IMR-90 (cell line): Measurements from ENCODE around the gene RDH12. TPM values are rescaled to one million over a fixed set of nuclear protein-coding genes. Genes with fewer than 3 reads are reported as not detected.

Source experiments
- ATAC-seq: fragments of 200-7000 bp; cut with Tn5 transposase; 2 replicates; pipeline ENCODE4 v1.9.1; 2020; ENCODE audit warnings: low read depth, mild to moderate bottlenecking, moderate library complexity
- BruUV-seq: library from RNA; stranded (reverse); fragments of 400-500 nt; replicated peaks from 2 replicates; lab custom pipeline; 2021; lab: Mats Ljungman, UMichigan
- CTCF ChIA-PET: fragments of 300-600 bp; formaldehyde crosslinking; extraction: SDS; loops from one replicate; lab custom pipeline; 2021; ENCODE audit warnings: antibody characterized with exemption; lab: Yijun Ruan, JAX
- POLR2A ChIA-PET: fragments of 300-600 bp; sonication (Branson Sonifier 250); formaldehyde crosslinking; loops from one replicate; lab custom pipeline; 2022; ENCODE audit warnings: antibody characterized with exemption; ENCODE audit not compliant: unreplicated experiment; lab: Charles Lee
- DNase-seq: peaks from one replicate; pipeline ENCODE4 v3.0.0; 2013
- H2AFZ ChIP-seq: replicated peaks from 2 replicates; pipeline ENCODE3; 2013; ENCODE audit warnings: low read length, mild to moderate bottlenecking; ENCODE audit not compliant: poor library complexity
- H2AK5ac ChIP-seq: 2 replicates; pipeline ENCODE4 v1.6.1; 2013; ENCODE audit warnings: low read depth, low read length, inconsistent platforms
- H2AK9ac ChIP-seq: replicated peaks from 2 replicates; pipeline ENCODE3; 2013; ENCODE audit warnings: mild to moderate bottlenecking, low read depth, low read length, moderate library complexity; ENCODE audit not compliant: poor library complexity
- H2BK120ac ChIP-seq: 2 replicates; pipeline ENCODE4 v1.6.1; 2013; ENCODE audit warnings: low read depth, low read length, inconsistent platforms
- H2BK15ac ChIP-seq: 3 replicates; pipeline ENCODE4 v1.6.1; 2013; ENCODE audit warnings: low read depth, low read length, inconsistent platforms
- H2BK20ac ChIP-seq: 2 replicates; pipeline ENCODE4 v1.6.1; 2013; ENCODE audit warnings: low read depth, mild to moderate bottlenecking, inconsistent platforms, low read length, moderate library complexity
- H2BK5ac ChIP-seq: 2 replicates; pipeline ENCODE4 v1.6.1; 2013; ENCODE audit warnings: mild to moderate bottlenecking, low read depth, low read length, inconsistent platforms; ENCODE audit not compliant: poor library complexity, severe bottlenecking
- H3K14ac ChIP-seq: replicated peaks from 2 replicates; pipeline ENCODE4 v1.6.1; 2013; ENCODE audit warnings: low read depth, low read length, inconsistent platforms
- H3K18ac ChIP-seq: 2 replicates; pipeline ENCODE4 v1.6.1; 2013; ENCODE audit warnings: low read depth, low read length, control low read depth
- H3K23ac ChIP-seq: 2 replicates; pipeline ENCODE4 v1.6.1; 2013; ENCODE audit warnings: low read depth, low read length, inconsistent platforms
- H3K27ac ChIP-seq: 2 replicates; pipeline ENCODE4 v1.5.1; 2013; ENCODE audit warnings: mild to moderate bottlenecking, control low read depth, low read length; ENCODE audit not compliant: insufficient read depth
- H3K27me3 ChIP-seq: 2 replicates; pipeline ENCODE4 v1.6.1; 2013; ENCODE audit warnings: low read length; ENCODE audit not compliant: control insufficient read depth, insufficient read depth
- H3K36me3 ChIP-seq: 2 replicates; pipeline ENCODE4 v1.6.1; 2013; ENCODE audit warnings: low read length, mixed read lengths; ENCODE audit not compliant: control insufficient read depth, insufficient read depth
- H3K4ac ChIP-seq: 2 replicates; pipeline ENCODE4 v1.6.1; 2013; ENCODE audit warnings: low read depth, low read length, inconsistent platforms
- H3K4me1 ChIP-seq: 2 replicates; pipeline ENCODE4 v1.6.1; 2013; ENCODE audit warnings: low read length, mixed read lengths; ENCODE audit not compliant: control insufficient read depth, insufficient read depth
- H3K4me2 ChIP-seq: 2 replicates; pipeline ENCODE4 v1.6.1; 2013; ENCODE audit warnings: low read depth, mild to moderate bottlenecking, control low read depth, low read length, moderate library complexity
- H3K4me3 ChIP-seq: 2 replicates; pipeline ENCODE4 v1.5.1; 2013; ENCODE audit warnings: low read depth, mild to moderate bottlenecking, control low read depth, low read length, moderate library complexity; ENCODE audit not compliant: insufficient read depth
- H3K56ac ChIP-seq: 2 replicates; pipeline ENCODE4 v1.6.1; 2013; ENCODE audit warnings: low read length, inconsistent platforms; ENCODE audit not compliant: insufficient read depth; ENCODE audit errors: extremely low read depth
- H3K79me1 ChIP-seq, 2 experiments: 2 replicates each; pipeline ENCODE4 v1.6.1; 2013; ENCODE audit warnings: low read length in 2 of 2, inconsistent platforms in 1 of 2, low read depth in 1 of 2
- H3K9ac ChIP-seq: 2 replicates; pipeline ENCODE4 v1.6.1; 2013; ENCODE audit warnings: low read depth, low read length, control low read depth
- H3K9me1 ChIP-seq: 2 replicates; pipeline ENCODE4 v1.6.1; 2013; ENCODE audit warnings: low read length, inconsistent platforms; ENCODE audit not compliant: insufficient read depth
- H3K9me3 ChIP-seq: 2 replicates; pipeline ENCODE4 v1.6.1; 2013; ENCODE audit warnings: low read length; ENCODE audit not compliant: control insufficient read depth, insufficient read depth
- H4K20me1 ChIP-seq: 2 replicates; pipeline ENCODE4 v1.6.1; 2013; ENCODE audit warnings: low read length, inconsistent platforms; ENCODE audit not compliant: insufficient read depth
- H4K5ac ChIP-seq: 2 replicates; pipeline ENCODE4 v1.6.1; 2013; ENCODE audit warnings: mild to moderate bottlenecking, low read depth, low read length, control low read depth
- H4K8ac ChIP-seq, 2 experiments: 2 replicates each; pipeline ENCODE4 v1.6.1; 2013; ENCODE audit warnings: low read depth in 2 of 2, low read length in 2 of 2, control low read depth in 1 of 2, inconsistent platforms in 1 of 2
- H4K91ac ChIP-seq: 2 replicates; pipeline ENCODE4 v1.6.1; 2013; ENCODE audit warnings: low read depth, low read length, inconsistent platforms; ENCODE audit not compliant: insufficient read depth
- BHLHE40 ChIP-seq: fragments of 150-350 bp; IDR thresholded peaks from 2 replicates; pipeline ENCODE4 v1.6.1; 2016; ENCODE audit warnings: mild to moderate bottlenecking, low read depth, low read length
- CTCF ChIP-seq: conservative IDR thresholded peaks from 2 replicates; pipeline ENCODE4 v1.5.1; 2012; ENCODE audit warnings: mild to moderate bottlenecking, low read depth, low read length, improper control_type of control experiment
- ELK1 ChIP-seq: fragments of 150-350 bp; IDR thresholded peaks from 2 replicates; pipeline ENCODE4 v1.6.1; 2016; ENCODE audit warnings: low read depth, mild to moderate bottlenecking, low read length, moderate library complexity, borderline replicate concordance
- MAZ ChIP-seq: IDR thresholded peaks from 2 replicates; pipeline ENCODE4 v1.6.1; 2012; ENCODE audit warnings: low read depth, mild to moderate bottlenecking, low read length, improper control_type of control experiment, moderate library complexity, borderline replicate concordance
- MXI1 ChIP-seq: IDR thresholded peaks from 2 replicates; pipeline ENCODE4 v1.6.1; 2012; ENCODE audit warnings: low read depth, mild to moderate bottlenecking, low read length, moderate library complexity, borderline replicate concordance
- NFE2L2 ChIP-seq: fragments of 150-350 bp; IDR thresholded peaks from 2 replicates; pipeline ENCODE4 v1.6.1; 2016; ENCODE audit warnings: low read depth, mild to moderate bottlenecking, low read length
- RCOR1 ChIP-seq: IDR thresholded peaks from 2 replicates; pipeline ENCODE4 v1.6.1; 2012; ENCODE audit warnings: mild to moderate bottlenecking, low read length, improper control_type of control experiment; ENCODE audit not compliant: insufficient replicate concordance
- SMC3 ChIP-seq: fragments of 150-350 bp; IDR thresholded peaks from 2 replicates; pipeline ENCODE4 v1.6.1; 2016; ENCODE audit warnings: low read depth, mild to moderate bottlenecking, antibody characterized with exemption, low read length, moderate library complexity
- WGBS, 2 experiments: methylation state at CpG; one replicate each; pipeline versions ENCODE4 v1.1.5 to v1.1.7; 2013; ENCODE audit warnings: missing lambda C conversion rate in 2 of 2; ENCODE audit not compliant: insufficient read length in 1 of 2; ENCODE audit errors: extremely low coverage in 2 of 2; 5-methylcytosine and 5-hydroxymethylcytosine counted together
- dilution Hi-C: fragments of 300-500 bp; cut with HindIII; formaldehyde crosslinking; loops from one replicate; pipeline ENCODE4 v1.14.3; 2018; ENCODE audit warnings: low sequenced_read_pairs; ENCODE audit not compliant: unreplicated experiment
- in situ Hi-C: fragments of 300-500 bp; cut with MboI; formaldehyde crosslinking; loops from 3 replicates; pipeline ENCODE4 v1.14.3; 2019; ENCODE audit warnings: low sequenced_read_pairs, inconsistent platforms, mixed read lengths
- intact Hi-C: fragments of 100-400 bp; cut with micrococcal nuclease; formaldehyde crosslinking; loops from 2 replicates; pipeline ENCODE4 v1.10.0; 2022
- polyA plus RNA-seq, 3 experiments: library from polyadenylated mRNA; depleted of rRNA; stranded (reverse); fragments of >200 nt; gene quantifications; 2 replicates each; pipeline ENCODE4 v1.2.3, GENCODE V29; 2012; ENCODE audit warnings: low replicate concordance in 1 of 3
- total RNA-seq: library from RNA; depleted of rRNA; stranded (reverse); fragments of >200 nt; gene quantifications from 2 replicates; pipeline ENCODE4 v1.2.3, GENCODE V29; 2012

The RDH12 gene
- total and polyA plus RNA-seq, 2 of the 4 experiments (the other 2 are of a cell fraction), result not detected

GRCh38 chr14:67759916-67760315 is 58.2 kb downstream of the RDH12 start:
- Histone ChIP-seq H4K20me1 (no peaks in the 10 kb centered on the region), H3K9me1 (0 out of 2 replicates have a peak, but pooled peaks cover 8% of the 10 kb centered on the region), H4K8ac (no peak overlapping the region), H3K4me3 (no peak overlapping the region), H3K4me2 (no peak overlapping the region), H3K36me3 (peaks cover 26% of the 10 kb centered on the region), H2BK120ac (no peak overlapping the region), H3K79me1 (no peaks in the 10 kb centered on the region), H3K56ac (no peak overlapping the region), H2AFZ (no peak overlapping the region), H4K91ac (no peak overlapping the region), H2BK20ac (no peak overlapping the region), H3K27me3 (no peaks in the 10 kb centered on the region), H4K5ac (no peak overlapping the region), H3K4ac (no peak overlapping the region), H3K23ac (no peak overlapping the region), H3K14ac (no peak overlapping the region), H3K4me1 (no peaks in the 10 kb centered on the region), H3K18ac (no peak overlapping the region), H2BK5ac (no peak overlapping the region), H3K27ac (no peak overlapping the region), H2BK15ac (no peak overlapping the region), H3K9ac (no peak overlapping the region), H3K9me3 (no peaks in the 10 kb centered on the region), H2AK5ac (no peak overlapping the region), H2AK9ac (no peak overlapping the region)
- ATAC-seq (no peak), DNase-seq (no peak)
- POLR2A ChIA-PET, result no interaction called here
- CTCF ChIA-PET, result no interaction called here
- TF ChIP-seq RCOR1 (no peak), MXI1 (no peak), NFE2L2 (no peak), BHLHE40 (no peak), ELK1 (no peak), SMC3 (no peak), CTCF (no peak), MAZ (no peak)
- in situ Hi-C loops (no loop called here), intact Hi-C loops (no loop called here), dilution Hi-C loops (no loop called here)
- 100% methylated on average over 1 of the region's 2 CpGs; no CpG with 5 or more reads in 1 of the 2 experiments for WGBS, 2 experiments
- no TSS peak for BruUV-seq
